Right lobe of liver (tissue), 6 donors: ENCODE results near the gene NHLH1. TPM values are rescaled to one million over a fixed set of nuclear protein-coding genes. Genes with fewer than 3 reads are reported as not detected.

ENCODE experiments used
- ATAC-seq, 4 donors: fragments of 200-7000 bp; cut with Tn5 transposase; one replicate each; pipeline ENCODE4 v1.9.1; 2020; ENCODE audit warnings: mild to moderate bottlenecking in 4 of 4, moderate library complexity in 4 of 4
- DNase-seq, 3 donors: peaks; one replicate each; pipeline ENCODE4 v3.0.0-alpha.2; 2020
- H3K27ac ChIP-seq, 3 donors: fragments of 200-600 bp; one replicate each; pipeline ENCODE4 v1.8.0; 2022
- H3K27me3 ChIP-seq, 2 donors: fragments of 200-600 bp; one replicate each; pipeline ENCODE4 v1.8.0; 2022
- H3K36me3 ChIP-seq, 4 donors: fragments of 200-600 bp; sonication (generic) in 1 of 4; one replicate each; pipeline versions ENCODE4 v1.5.1 to v1.8.0; 2017 to 2022; ENCODE audit warnings: control low read depth in 1 of 4
- H3K4me1 ChIP-seq, 4 donors: fragments of 200-600 bp; sonication (generic) in 1 of 4; one replicate each; pipeline versions ENCODE4 v1.5.1 to v1.8.0; 2017 to 2022; ENCODE audit warnings: control low read depth in 1 of 4
- H3K4me3 ChIP-seq, 3 donors: fragments of 200-600 bp; one replicate each; pipeline ENCODE4 v1.8.0; 2022
- H3K9me3 ChIP-seq, 4 donors: fragments of 200-600 bp; sonication (generic) in 1 of 4; one replicate each; pipeline versions ENCODE4 v1.5.1 to v1.8.0; 2017 to 2022; ENCODE audit warnings: control low read depth in 1 of 4
- CTCF ChIP-seq, 4 donors: fragments of 200-600 bp in 3 of 4; fragments of 450-650 bp in 1 of 4; IDR thresholded peaks; one replicate each; pipeline versions ENCODE4 v1.5.1 to v1.8.0; 2016 to 2022; ENCODE audit warnings: antibody characterized with exemption in 4 of 4, mild to moderate bottlenecking in 2 of 4
- POLR2A ChIP-seq: fragments of 450-650 bp; IDR thresholded peaks from one replicate; pipeline ENCODE4 v1.6.1; 2017; ENCODE audit warnings: antibody characterized with exemption, mild to moderate bottlenecking
- WGBS: methylation state at CpG from one replicate; pipeline ENCODE4 v1.1.6; 2018; ENCODE audit warnings: low coverage, low lambda C conversion rate; ENCODE audit not compliant: insufficient coverage; ENCODE audit errors: missing lambda C conversion rate; 5-methylcytosine and 5-hydroxymethylcytosine counted together
- intact Hi-C, 2 donors: fragments of 100-400 bp; cut with DNase I; formaldehyde crosslinking; loops; one replicate each; pipeline versions ENCODE4 v1.11.2 to v1.14.1; 2022
- total RNA-seq, 6 experiments: library from RNA; depleted of rRNA in 2 of 6; stranded (reverse); fragments of >200 nt in 2 of 6; fragmentation: NEBNext Ultra II Directional in 3 of 6; extraction: Animal tissue kit (Norgen Biotek cat#: 25700) in 3 of 6; gene quantifications; one replicate each; pipeline versions ENCODE4 v1.1.0 to v1.2.4, GENCODE V29; 2016 to 2023
- donor health status: DM: no; HTN: yes; CAD: no.
- donor health status: DM: no; HTN: no; CAD: no.
- donor health status: DM: no; HTN: no; CAD: no.
- donor health status: DM: no; HTN: yes; CAD: no.
- donor health status: DM: no; HTN: yes; CAD: no.

The NHLH1 gene
- total RNA-seq, 6 experiments from 2014 or later, result 0.07 to 0.12 TPM; not detected in 4

- DNase-seq (no peak), ATAC-seq (no peak)
- Histone ChIP-seq H3K27ac (no peak overlapping the region), H3K36me3 (no peaks in the 10 kb centered on the region), H3K4me1 (no peaks in the 10 kb centered on the region), H3K4me3 (no peak overlapping the region), H3K27me3 (no peaks in the 10 kb centered on the region), H3K9me3 (no peaks in the 10 kb centered on the region)
- 67% methylated on average over 5 of the region's 6 CpGs for WGBS
- intact Hi-C loops, result no loop called here
- no peak for TF ChIP-seq POLR2A
- no peak for TF ChIP-seq CTCF (IDR thresholded peaks at IDR 0.05)
Measured at GRCh38 chr1:160411271-160412027, 44.6 kb downstream of the NHLH1 start.

- DNase-seq, result no peak
- intact Hi-C loops, result no loop called here
- Histone ChIP-seq H3K9me3 (no peaks in the 10 kb centered on the region), H3K27me3 (no peaks in the 10 kb centered on the region), H3K4me3 (no peak overlapping the region), H3K36me3 (no peaks in the 10 kb centered on the region), H3K4me1 (no peaks in the 10 kb centered on the region), H3K27ac (no peak overlapping the region)
- 76% methylated on average over 3 of the region's 3 CpGs for WGBS
- TF ChIP-seq POLR2A, result no peak
- TF ChIP-seq CTCF (IDR thresholded peaks at IDR 0.05), result no peak
- no peak for ATAC-seq
Measured at GRCh38 chr1:160412028-160412362, 45.1 kb downstream of the NHLH1 start.

- Histone ChIP-seq H3K27me3 (no peaks in the 10 kb centered on the region), H3K36me3 (no peaks in the 10 kb centered on the region), H3K4me1 (no peaks in the 10 kb centered on the region), H3K27ac (no peak overlapping the region), H3K9me3 (no peaks in the 10 kb centered on the region), H3K4me3 (no peak overlapping the region)
- no peak for TF ChIP-seq POLR2A
- no peak for TF ChIP-seq CTCF (IDR thresholded peaks at IDR 0.05)
- DNase-seq (no peak), ATAC-seq (no peak)
- 73% methylated on average over 3 of the region's 3 CpGs for WGBS
- intact Hi-C loops, result no loop called here
Measured at GRCh38 chr1:160413716-160414115, 46.8 kb downstream of the NHLH1 start.

- no peaks in the 10 kb centered on the region for H3K9me3 ChIP-seq
- no peaks in the 10 kb centered on the region for H3K27me3 ChIP-seq
- H3K27ac ChIP-seq, result no peak overlapping the region
- ATAC-seq (no peak), DNase-seq (no peak)
- H3K4me3 ChIP-seq, result no peak overlapping the region
- H3K36me3 ChIP-seq, result no peaks in the 10 kb centered on the region
- no peaks in the 10 kb centered on the region for H3K4me1 ChIP-seq
- WGBS, result 86% methylated on average over 1 of the region's 2 CpGs
- TF ChIP-seq CTCF (IDR thresholded peaks at IDR 0.05) (no peak), POLR2A (no peak)
- intact Hi-C loops, result no loop called here
Measured at GRCh38 chr1:160414881-160415280, 48.0 kb downstream of the NHLH1 start.
